ENCODE results near the gene HSPA4.
"Not testable (repeated sequence)": the region's sequence is repeated elsewhere in the genome, so short reads cannot be mapped to it uniquely, and the experiment has no call there.

The HSPA4 gene

GRCh38 chr5:133026664-133027153 is 25.1 kb upstream of the HSPA4 start:
- no peak for DNase-seq (ENCODE audit: low read depth)

DNA sequence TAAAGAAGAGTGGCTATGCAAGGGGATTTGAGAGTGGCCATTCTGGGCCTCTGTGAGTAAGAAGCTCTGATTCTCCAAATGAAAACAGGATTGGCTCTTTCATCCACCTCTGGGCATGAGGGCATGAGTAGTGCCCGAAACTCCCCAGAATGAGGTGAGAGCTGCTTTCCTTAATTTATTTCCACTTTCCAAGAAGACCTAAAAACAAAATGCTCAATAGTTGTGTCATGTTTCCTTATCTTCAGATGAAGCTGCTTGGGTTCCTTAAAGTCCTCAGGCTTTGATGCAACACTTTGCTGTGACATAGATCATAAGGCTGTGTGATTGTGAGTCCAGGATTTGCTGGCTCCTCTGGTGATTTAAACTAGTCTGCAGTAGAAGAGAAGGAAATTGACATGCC is 22.4 kb upstream of the HSPA4 start:
- no peak for TF ChIP-seq CTCF (conservative IDR thresholded peaks at IDR 0.05; ENCODE audit: control insufficient read depth, insufficient read depth, low read depth, low read length)
- DNase-seq (ENCODE audit: low read depth) = no peak
- no peak overlapping the region for H3K4me3 ChIP-seq (ENCODE audit: control insufficient read depth, low read depth, low read length)

More at GRCh38 chr5:133026664-133027153, 25.1 kb upstream of the HSPA4 start:
- peak overlapping the region; percentile 90 for H3K4me3 ChIP-seq (ENCODE audit: control insufficient read depth, low read depth, low read length)
- no peak for TF ChIP-seq CTCF (conservative IDR thresholded peaks at IDR 0.05; ENCODE audit: control insufficient read depth, insufficient read depth, low read depth, low read length)

DNA sequence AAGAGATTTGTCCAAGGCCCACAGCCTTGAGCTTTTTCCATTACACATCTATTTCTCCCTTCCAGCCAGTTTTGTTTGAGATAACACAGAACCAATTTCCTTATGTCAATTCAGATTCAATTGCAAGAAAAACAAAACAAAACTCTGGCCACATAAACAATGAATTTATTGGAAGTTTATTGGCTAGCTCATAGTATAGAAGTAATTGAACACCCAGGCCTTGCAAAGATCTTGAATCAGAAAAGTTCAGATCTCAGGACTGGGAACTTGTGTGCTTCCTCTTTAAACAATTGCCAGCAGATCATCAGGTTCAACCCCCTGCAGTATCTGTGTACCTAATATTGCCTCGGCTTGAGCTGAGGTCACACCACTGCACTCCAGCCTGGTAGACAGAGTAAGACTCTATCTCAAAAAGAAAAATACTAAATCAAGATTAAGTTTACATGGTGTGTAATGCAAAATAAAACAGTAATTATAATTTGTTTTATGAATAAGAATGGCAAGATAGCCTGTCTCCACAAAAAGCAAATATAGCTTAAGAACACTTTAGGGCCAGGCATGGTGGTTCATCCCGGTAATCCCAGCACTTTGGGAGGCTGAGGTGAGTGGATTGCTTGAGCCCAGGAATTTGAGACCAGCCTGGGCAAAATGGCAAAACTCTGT is 21.3 kb upstream of the HSPA4 start:
- no peak for DNase-seq (ENCODE audit: low read depth)
- TF ChIP-seq CTCF (conservative IDR thresholded peaks at IDR 0.05; ENCODE audit: control insufficient read depth, insufficient read depth, low read depth, low read length) = no peak
- H3K4me3 ChIP-seq (ENCODE audit: control insufficient read depth, low read depth, low read length) = no peak overlapping the region

GRCh38 chr5:133032852-133033742 is 18.7 kb upstream of the HSPA4 start:
- no peak for DNase-seq (ENCODE audit: low read depth)
- H3K4me3 ChIP-seq (ENCODE audit: control insufficient read depth, low read depth, low read length) = no peak overlapping the region
- no peak for TF ChIP-seq CTCF (conservative IDR thresholded peaks at IDR 0.05; ENCODE audit: control insufficient read depth, insufficient read depth, low read depth, low read length)

DNA sequence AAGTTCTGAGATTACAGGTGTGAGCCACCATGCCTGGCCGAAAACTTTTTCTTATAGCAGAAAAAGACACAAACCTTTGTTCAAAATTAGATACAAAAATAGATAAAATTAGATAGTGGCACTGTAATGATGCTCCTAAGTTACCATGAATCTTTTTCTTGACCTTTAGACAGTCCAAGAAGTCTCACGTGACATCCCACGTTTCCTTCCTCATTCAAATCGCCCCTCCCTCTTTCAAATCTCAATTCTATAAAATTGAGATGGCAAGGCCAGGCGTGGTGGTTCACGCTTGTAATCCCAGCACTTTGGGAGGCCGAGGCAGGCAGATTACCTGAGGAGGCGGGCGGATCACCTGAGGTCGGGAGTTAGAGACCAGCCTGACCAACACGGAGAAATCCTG is 17.7 kb upstream of the HSPA4 start:
- H3K4me3 ChIP-seq (ENCODE audit: control insufficient read depth, low read depth, low read length) = no peak overlapping the region
- no peak for DNase-seq (ENCODE audit: low read depth)
- TF ChIP-seq CTCF (conservative IDR thresholded peaks at IDR 0.05; ENCODE audit: control insufficient read depth, insufficient read depth, low read depth, low read length) = no peak

GRCh38 chr5:133035224-133035623 is 16.6 kb upstream of the HSPA4 start:
- no peak for TF ChIP-seq CTCF (conservative IDR thresholded peaks at IDR 0.05; ENCODE audit: control insufficient read depth, insufficient read depth, low read depth, low read length)
- no peak overlapping the region for H3K4me3 ChIP-seq (ENCODE audit: control insufficient read depth, low read depth, low read length)
- DNase-seq (ENCODE audit: low read depth) = no peak

- peak; percentile 36 for DNase-seq (ENCODE audit: low read depth)
- not testable (repeated sequence) for H3K4me3 ChIP-seq (ENCODE audit: control insufficient read depth, low read depth, low read length)
These were observed 15.1 kb upstream of the HSPA4 start for GRCh38 chr5:133036677-133037076.

Measured in fibroblast of mammary gland (primary cell).